HepG2 (cell line): Measurements from ENCODE around the gene PBOV1. TPM values are rescaled to one million over a fixed set of nuclear protein-coding genes. Genes with fewer than 3 reads are reported as not detected.

Source experiments
- ATAC-seq: fragments of 200-7000 bp; cut with Tn5 transposase; 3 replicates; pipeline ENCODE4 v1.9.1; 2020; ENCODE audit warnings: mild to moderate bottlenecking, moderate library complexity
- BruUV-seq: library from RNA; stranded (reverse); fragments of 400-500 nt; replicated peaks from 2 replicates; lab custom pipeline; 2021; lab: Mats Ljungman, UMichigan
- CTCF ChIA-PET: fragments of 300-600 bp; formaldehyde crosslinking; extraction: SDS; loops from one replicate; lab custom pipeline; 2021; ENCODE audit warnings: low total read pairs, inconsistent platforms, low intra/inter-chr PET ratio; lab: Yijun Ruan, JAX
- POLR2A ChIA-PET: fragments of 350-600 bp; sonication (Branson Sonifier 250); formaldehyde crosslinking; loops from one replicate; lab custom pipeline; 2020; ENCODE audit warnings: antibody characterized with exemption, inconsistent platforms; lab: Yijun Ruan, JAX
- DNase-seq: peaks from one replicate; pipeline ENCODE4 v3.0.0-alpha.2; 2015; ENCODE audit warnings: low spot score
- FAIRE-seq: peaks from 3 replicates; lab custom pipeline; 2011; peaks lifted over from hg19 to GRCh38; lab: Jason Lieb, UNC
- H2AFZ ChIP-seq: one replicate; pipeline ENCODE4 v1.6.1; 2011; ENCODE audit warnings: low read length, inconsistent platforms
- H3K27ac ChIP-seq: fragments of 300-600 bp; 3 replicates; pipeline ENCODE4 v1.8.0; 2011; ENCODE audit warnings: mixed run types, mild to moderate bottlenecking, mixed read lengths, low read length, inconsistent platforms; ENCODE audit not compliant: insufficient read depth; ENCODE audit errors: extremely low read length
- H3K27me3 ChIP-seq, 2 experiments: fragments of 200-600 bp in 1 of 2; 2 replicates in 1 of 2; 3 replicates in 1 of 2; pipeline versions ENCODE4 v1.6.0 to v1.8.0; 2011; ENCODE audit warnings: low read length in 2 of 2, mild to moderate bottlenecking in 2 of 2, moderate library complexity in 2 of 2, inconsistent platforms in 1 of 2; ENCODE audit not compliant: insufficient read depth in 2 of 2, control insufficient read depth in 1 of 2
- H3K36me3 ChIP-seq, 2 experiments: fragments of 200-600 bp in 1 of 2; replicated peaks in 1 of 2; 2 replicates in 1 of 2; 3 replicates in 1 of 2; pipeline versions ENCODE4 v1.5.1 to v1.8.0; 2011; ENCODE audit warnings: low read length in 2 of 2, inconsistent platforms in 1 of 2; ENCODE audit not compliant: insufficient read depth in 2 of 2, control insufficient read depth in 1 of 2
- H3K4me1 ChIP-seq: 2 replicates; pipeline ENCODE4 v1.5.1; 2012; ENCODE audit warnings: low read length, inconsistent platforms; ENCODE audit not compliant: insufficient read depth
- H3K4me2 ChIP-seq: 2 replicates; pipeline ENCODE4 v1.6.0; 2011; ENCODE audit warnings: low read depth, low read length, inconsistent platforms
- H3K4me3 ChIP-seq, 3 experiments: fragments of 200-600 bp in 1 of 3; sonication (generic), shearing (Covaris generic) in 1 of 3; replicated peaks in 1 of 3; 2 replicates each; pipeline ENCODE4 v1.5.1; 2011 to 2016; ENCODE audit warnings: low read length in 3 of 3, inconsistent platforms in 2 of 3, low read depth in 2 of 3, mild to moderate bottlenecking in 2 of 3, control low read depth in 1 of 3, mixed read lengths in 1 of 3; ENCODE audit not compliant: insufficient read depth in 1 of 3
- H3K79me2 ChIP-seq: one replicate; pipeline ENCODE4 v1.6.1; 2011; ENCODE audit warnings: low read length, inconsistent platforms; ENCODE audit not compliant: insufficient read depth
- H3K9ac ChIP-seq: 2 replicates; pipeline ENCODE4 v1.6.0; 2011; ENCODE audit warnings: mild to moderate bottlenecking, low read depth, low read length, inconsistent platforms; ENCODE audit not compliant: insufficient read depth
- H3K9me3 ChIP-seq: 2 replicates; pipeline ENCODE4 v1.5.1; 2012; ENCODE audit warnings: mild to moderate bottlenecking, low read length
- H4K20me1 ChIP-seq: 2 replicates; pipeline ENCODE4 v1.6.0; 2011; ENCODE audit warnings: inconsistent platforms, mild to moderate bottlenecking, low read length, moderate library complexity; ENCODE audit not compliant: insufficient read depth
- EP300 ChIP-seq, 3 experiments: sonication (generic) in 1 of 3; formaldehyde crosslinking in 1 of 3; IDR thresholded peaks; 2 replicates each; pipeline versions ENCODE4 v1.5.1 to v1.6.1; 2011 to 2020; ENCODE audit warnings: low read depth in 2 of 3, low read length in 2 of 3, borderline replicate concordance in 1 of 3, improper control_type of control experiment in 1 of 3, mild to moderate bottlenecking in 1 of 3, missing genetic modification reagents in 1 of 3, moderate library complexity in 1 of 3
- FLYWCH1 ChIP-seq: sonication (generic); formaldehyde crosslinking; IDR thresholded peaks from 2 replicates; pipeline ENCODE4 v1.8.1; 2023; ENCODE audit warnings: mild to moderate bottlenecking, missing genetic modification reagents
- HES4 ChIP-seq: sonication (generic); formaldehyde crosslinking; IDR thresholded peaks from 2 replicates; pipeline ENCODE4 v1.9.0; 2021; ENCODE audit warnings: mild to moderate bottlenecking, missing genetic modification reagents, borderline replicate concordance
- MEIS1 ChIP-seq: sonication (generic); formaldehyde crosslinking; IDR thresholded peaks from 2 replicates; pipeline ENCODE4 v1.9.0; 2021; ENCODE audit warnings: mild to moderate bottlenecking, missing genetic modification reagents, moderate library complexity, borderline replicate concordance
- MTA1 ChIP-seq: sonication (generic); formaldehyde crosslinking; IDR thresholded peaks from 2 replicates; pipeline ENCODE4 v1.4.0; 2020; ENCODE audit warnings: missing genetic modification reagents, mild to moderate bottlenecking, borderline replicate concordance
- RBM22 ChIP-seq: fragments of 200-400 bp; formaldehyde crosslinking; optimal IDR thresholded peaks from 2 replicates; pipeline ENCODE3; 2017; ENCODE audit warnings: mild to moderate bottlenecking, low read length, moderate library complexity
- SRSF1 ChIP-seq: fragments of 200-400 bp; formaldehyde crosslinking; optimal IDR thresholded peaks from 2 replicates; pipeline ENCODE3; 2017; ENCODE audit warnings: mild to moderate bottlenecking, low read depth, low read length, moderate library complexity
- ZNF251 ChIP-seq: sonication (generic); formaldehyde crosslinking; IDR thresholded peaks from 2 replicates; pipeline ENCODE4 v1.9.0; 2021; ENCODE audit warnings: mild to moderate bottlenecking, missing genetic modification reagents
- ZNF282 ChIP-seq: fragments of 450-650 bp; IDR thresholded peaks from 2 replicates; pipeline ENCODE4 v1.6.1; 2018; ENCODE audit not compliant: partially characterized antibody
- ZNF891 ChIP-seq: sonication (generic); formaldehyde crosslinking; IDR thresholded peaks from 2 replicates; pipeline ENCODE4 v1.5.0; 2020; ENCODE audit warnings: mild to moderate bottlenecking, missing genetic modification reagents
- WGBS: methylation state at CpG from one replicate; pipeline ENCODE4 v1.1.6; 2017; ENCODE audit warnings: low lambda C conversion rate; 5-methylcytosine and 5-hydroxymethylcytosine counted together
- in situ Hi-C: cut with HindIII; loops from 2 replicates; pipeline ENCODE4 v1.10.0; 2017; ENCODE audit warnings: low pct_unique_long_range_greater_than_20kb; ENCODE audit not compliant: extremely low pct_ligation_motif_present
- intact Hi-C: fragments of 100-400 bp; cut with micrococcal nuclease; formaldehyde crosslinking; loops from one replicate; pipeline ENCODE4 v1.10.0; 2022; ENCODE audit not compliant: unreplicated experiment
- polyA plus RNA-seq, 8 experiments: library from polyadenylated mRNA; depleted of rRNA in 3 of 8; stranded (reverse) in 7 of 8; unstranded in 1 of 8; fragments of >200 nt; fragmentation: Illumina TruSeq in 4 of 8; extraction: Trizol in 4 of 8; gene quantifications; 2 replicates each; pipeline versions ENCODE4 v1.2.1 to v1.2.3, GENCODE V29; 2011 to 2016; ENCODE audit warnings: low read depth in 4 of 8, missing spikeins in 1 of 8, mixed read lengths in 1 of 8; ENCODE audit not compliant: insufficient read depth in 1 of 8
- total RNA-seq, 5 experiments: library from RNA; depleted of rRNA; stranded (reverse); fragments of >200 nt; fragmentation: Illumina TruSeq; extraction: Trizol; gene quantifications; 2 replicates each; pipeline ENCODE4 v1.2.3, GENCODE V29; 2016; ENCODE audit warnings: low read depth in 1 of 5
- TF ChIP-seq, protein P1 (sequence below): IDR thresholded peaks from 2 replicates; pipeline ENCODE4 v1.4.0; 2020; ENCODE audit warnings: mild to moderate bottlenecking, missing genetic modification reagents
- TF ChIP-seq, protein P2 (sequence below): sonication (generic); formaldehyde crosslinking; conservative IDR thresholded peaks from 2 replicates; pipeline ENCODE4 v1.4.0; 2020; ENCODE audit warnings: missing genetic modification reagents

PBOV1 gene
- total and polyA plus RNA-seq, 2 of the 13 experiments (the other 11 are each of a cell fraction or from before 2014, with no cell fraction given) = not detected

DNA sequence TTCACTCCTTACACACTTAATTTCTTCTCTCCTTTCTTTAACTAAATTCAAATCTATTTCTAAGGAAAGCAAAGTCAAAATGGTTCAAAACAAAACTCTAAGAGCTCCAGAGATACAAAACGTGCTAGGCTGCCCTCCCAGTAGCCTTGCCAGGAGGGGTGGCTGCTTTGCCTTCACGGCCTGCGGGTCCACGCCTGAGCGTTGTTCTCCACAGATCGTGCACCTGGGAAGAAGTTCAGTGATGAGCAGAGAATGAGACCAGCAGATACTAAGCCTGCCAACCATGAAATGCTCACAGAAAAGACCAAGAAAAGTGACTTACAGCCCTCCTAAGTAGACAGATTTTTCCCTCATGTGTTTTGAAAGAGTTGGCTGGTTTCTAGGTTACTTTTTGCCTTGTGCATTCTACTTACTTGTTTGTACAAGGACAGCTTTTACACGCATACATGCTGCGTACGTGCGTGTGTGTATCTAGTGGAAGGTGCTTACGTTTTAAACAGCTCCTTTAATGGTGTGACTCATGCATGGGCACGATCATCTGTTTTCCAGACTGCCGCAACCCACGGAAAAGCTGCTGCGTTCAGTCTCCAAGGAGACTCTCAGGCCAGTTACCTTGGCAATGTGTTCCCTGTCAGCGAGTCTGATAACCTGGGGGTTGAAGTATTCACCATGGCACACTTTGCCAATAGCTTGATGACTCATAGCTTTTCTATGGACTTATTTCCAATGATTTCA lies 32.4 kb upstream of the PBOV1 start:
- H3K79me2 ChIP-seq = no peaks in the 10 kb centered on the region
- DNase-seq = no peak
- no peak for FAIRE-seq

More for the DNA sequence above, 32.4 kb upstream of the PBOV1 start:
- TF ChIP-seq HES4 (no peak), EP300 (IDR thresholded peaks at IDR 0.05; ENCODE audit: low read depth in 2 of 2, low read length in 2 of 2) (no peak), EP300 (CRISPR knock-in tag; IDR thresholded peaks at IDR 0.05; ENCODE audit: borderline replicate concordance) (no peak), SRSF1 (no peak), ZNF891 (CRISPR knock-in tag) (no peak), MEIS1 (CRISPR knock-in tag) (no peak), ZNF251 (CRISPR knock-in tag) (no peak), MTA1 (no peak), ZNF282 (no peak), FLYWCH1 (CRISPR knock-in tag) (no peak), RBM22 (no peak)
- TF ChIP-seq, protein P1, sequence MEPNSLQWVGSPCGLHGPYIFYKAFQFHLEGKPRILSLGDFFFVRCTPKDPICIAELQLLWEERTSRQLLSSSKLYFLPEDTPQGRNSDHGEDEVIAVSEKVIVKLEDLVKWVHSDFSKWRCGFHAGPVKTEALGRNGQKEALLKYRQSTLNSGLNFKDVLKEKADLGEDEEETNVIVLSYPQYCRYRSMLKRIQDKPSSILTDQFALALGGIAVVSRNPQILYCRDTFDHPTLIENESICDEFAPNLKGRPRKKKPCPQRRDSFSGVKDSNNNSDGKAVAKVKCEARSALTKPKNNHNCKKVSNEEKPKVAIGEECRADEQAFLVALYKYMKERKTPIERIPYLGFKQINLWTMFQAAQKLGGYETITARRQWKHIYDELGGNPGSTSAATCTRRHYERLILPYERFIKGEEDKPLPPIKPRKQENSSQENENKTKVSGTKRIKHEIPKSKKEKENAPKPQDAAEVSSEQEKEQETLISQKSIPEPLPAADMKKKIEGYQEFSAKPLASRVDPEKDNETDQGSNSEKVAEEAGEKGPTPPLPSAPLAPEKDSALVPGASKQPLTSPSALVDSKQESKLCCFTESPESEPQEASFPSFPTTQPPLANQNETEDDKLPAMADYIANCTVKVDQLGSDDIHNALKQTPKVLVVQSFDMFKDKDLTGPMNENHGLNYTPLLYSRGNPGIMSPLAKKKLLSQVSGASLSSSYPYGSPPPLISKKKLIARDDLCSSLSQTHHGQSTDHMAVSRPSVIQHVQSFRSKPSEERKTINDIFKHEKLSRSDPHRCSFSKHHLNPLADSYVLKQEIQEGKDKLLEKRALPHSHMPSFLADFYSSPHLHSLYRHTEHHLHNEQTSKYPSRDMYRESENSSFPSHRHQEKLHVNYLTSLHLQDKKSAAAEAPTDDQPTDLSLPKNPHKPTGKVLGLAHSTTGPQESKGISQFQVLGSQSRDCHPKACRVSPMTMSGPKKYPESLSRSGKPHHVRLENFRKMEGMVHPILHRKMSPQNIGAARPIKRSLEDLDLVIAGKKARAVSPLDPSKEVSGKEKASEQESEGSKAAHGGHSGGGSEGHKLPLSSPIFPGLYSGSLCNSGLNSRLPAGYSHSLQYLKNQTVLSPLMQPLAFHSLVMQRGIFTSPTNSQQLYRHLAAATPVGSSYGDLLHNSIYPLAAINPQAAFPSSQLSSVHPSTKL (CRISPR knock-in tag) = no peak
- TF ChIP-seq, protein P2, sequence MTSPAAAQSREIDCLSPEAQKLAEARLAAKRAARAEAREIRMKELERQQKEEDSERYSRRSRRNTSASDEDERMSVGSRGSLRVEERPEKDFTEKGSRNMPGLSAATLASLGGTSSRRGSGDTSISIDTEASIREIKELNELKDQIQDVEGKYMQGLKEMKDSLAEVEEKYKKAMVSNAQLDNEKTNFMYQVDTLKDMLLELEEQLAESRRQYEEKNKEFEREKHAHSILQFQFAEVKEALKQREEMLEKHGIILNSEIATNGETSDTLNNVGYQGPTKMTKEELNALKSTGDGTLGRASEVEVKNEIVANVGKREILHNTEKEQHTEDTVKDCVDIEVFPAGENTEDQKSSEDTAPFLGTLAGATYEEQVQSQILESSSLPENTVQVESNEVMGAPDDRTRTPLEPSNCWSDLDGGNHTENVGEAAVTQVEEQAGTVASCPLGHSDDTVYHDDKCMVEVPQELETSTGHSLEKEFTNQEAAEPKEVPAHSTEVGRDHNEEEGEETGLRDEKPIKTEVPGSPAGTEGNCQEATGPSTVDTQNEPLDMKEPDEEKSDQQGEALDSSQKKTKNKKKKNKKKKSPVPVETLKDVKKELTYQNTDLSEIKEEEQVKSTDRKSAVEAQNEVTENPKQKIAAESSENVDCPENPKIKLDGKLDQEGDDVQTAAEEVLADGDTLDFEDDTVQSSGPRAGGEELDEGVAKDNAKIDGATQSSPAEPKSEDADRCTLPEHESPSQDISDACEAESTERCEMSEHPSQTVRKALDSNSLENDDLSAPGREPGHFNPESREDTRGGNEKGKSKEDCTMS (CRISPR knock-in tag) = no peak
- ChIA-PET POLR2A (no interaction called here), CTCF (no interaction called here)
- Histone ChIP-seq H4K20me1 (no peaks in the 10 kb centered on the region), H3K4me1 (peaks cover 18% of the 10 kb centered on the region), H3K4me3 (no peak overlapping the region), H3K9me3 (no peaks in the 10 kb centered on the region), H3K27me3 (no peaks in the 10 kb centered on the region), H3K9ac (no peak overlapping the region), H2AFZ (no peak overlapping the region), H3K27ac (no peak overlapping the region), H3K36me3 (no peaks in the 10 kb centered on the region), H3K4me2 (no peak overlapping the region)
- in situ Hi-C loops (no loop called here), intact Hi-C loops (no loop called here)
- no TSS peak for BruUV-seq
- ATAC-seq = no peak
- WGBS = 74% methylated on average over 16 of the region's 16 CpGs
